ENCODE data around the gene MAPKAP1.

Gene MAPKAP1

DNA sequence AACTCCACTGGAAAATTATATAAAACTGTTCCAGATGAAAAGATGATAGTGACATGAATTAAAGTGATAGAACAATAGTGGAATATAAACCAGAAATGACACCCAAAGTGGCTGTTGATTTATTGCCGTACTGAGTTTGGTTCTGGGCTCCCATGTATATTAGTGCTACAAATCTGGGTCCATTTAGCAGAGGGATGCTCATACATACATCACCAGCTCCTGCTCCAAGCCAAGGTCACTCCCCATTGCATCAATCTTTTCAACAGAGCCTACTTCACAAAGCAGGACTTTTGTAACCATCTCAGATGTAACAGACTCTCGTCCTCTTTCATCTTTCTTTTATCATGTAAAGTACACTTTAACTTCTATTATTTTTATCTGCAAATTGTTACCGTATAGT lies 236.8 kb downstream of the MAPKAP1 start:
- TF ChIP-seq MYC (IDR thresholded peaks at IDR 0.05; ENCODE audit: low read depth, low read length) = no peak
- TF ChIP-seq, protein P1, sequence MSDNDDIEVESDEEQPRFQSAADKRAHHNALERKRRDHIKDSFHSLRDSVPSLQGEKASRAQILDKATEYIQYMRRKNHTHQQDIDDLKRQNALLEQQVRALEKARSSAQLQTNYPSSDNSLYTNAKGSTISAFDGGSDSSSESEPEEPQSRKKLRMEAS (IDR thresholded peaks at IDR 0.05; ENCODE audit: low read depth, low read length) = no peak
- TF ChIP-seq, protein P2, sequence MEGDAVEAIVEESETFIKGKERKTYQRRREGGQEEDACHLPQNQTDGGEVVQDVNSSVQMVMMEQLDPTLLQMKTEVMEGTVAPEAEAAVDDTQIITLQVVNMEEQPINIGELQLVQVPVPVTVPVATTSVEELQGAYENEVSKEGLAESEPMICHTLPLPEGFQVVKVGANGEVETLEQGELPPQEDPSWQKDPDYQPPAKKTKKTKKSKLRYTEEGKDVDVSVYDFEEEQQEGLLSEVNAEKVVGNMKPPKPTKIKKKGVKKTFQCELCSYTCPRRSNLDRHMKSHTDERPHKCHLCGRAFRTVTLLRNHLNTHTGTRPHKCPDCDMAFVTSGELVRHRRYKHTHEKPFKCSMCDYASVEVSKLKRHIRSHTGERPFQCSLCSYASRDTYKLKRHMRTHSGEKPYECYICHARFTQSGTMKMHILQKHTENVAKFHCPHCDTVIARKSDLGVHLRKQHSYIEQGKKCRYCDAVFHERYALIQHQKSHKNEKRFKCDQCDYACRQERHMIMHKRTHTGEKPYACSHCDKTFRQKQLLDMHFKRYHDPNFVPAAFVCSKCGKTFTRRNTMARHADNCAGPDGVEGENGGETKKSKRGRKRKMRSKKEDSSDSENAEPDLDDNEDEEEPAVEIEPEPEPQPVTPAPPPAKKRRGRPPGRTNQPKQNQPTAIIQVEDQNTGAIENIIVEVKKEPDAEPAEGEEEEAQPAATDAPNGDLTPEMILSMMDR (IDR thresholded peaks at IDR 0.05; ENCODE audit: low read depth, low read length) = no peak
- TF ChIP-seq POLR2A (IDR thresholded peaks at IDR 0.05; ENCODE audit: extremely low read depth, insufficient read length) = no peak
- H3K4me3 ChIP-seq (ENCODE audit: low read depth, low read length) = no peak overlapping the region

DNA sequence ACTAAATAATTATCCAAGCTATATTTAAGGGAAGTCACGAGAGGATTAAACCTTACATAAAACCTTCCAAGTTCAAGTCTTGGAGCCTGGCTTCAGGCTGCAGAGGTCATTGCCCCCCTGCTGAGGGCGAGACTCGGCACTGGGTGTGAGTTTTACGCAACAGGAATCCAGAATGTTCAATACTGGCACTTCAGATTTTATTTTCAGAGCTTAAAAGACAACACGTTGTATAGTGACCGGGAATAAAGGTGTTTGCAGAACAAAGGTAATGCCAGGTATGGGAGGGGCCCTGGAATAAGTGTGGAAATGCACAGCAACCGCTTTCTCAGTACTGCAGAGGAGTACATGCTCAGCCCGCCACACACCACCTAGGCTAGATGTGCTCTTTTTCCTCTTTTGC lies 238.4 kb downstream of the MAPKAP1 start:
- DNase-seq (ENCODE audit: low read depth) = no peak
- TF ChIP-seq MYC (IDR thresholded peaks at IDR 0.05; ENCODE audit: low read depth, low read length) (no peak), POLR2A (IDR thresholded peaks at IDR 0.05; ENCODE audit: extremely low read depth, insufficient read length) (no peak)
- TF ChIP-seq, protein P2 (IDR thresholded peaks at IDR 0.05; ENCODE audit: low read depth, low read length) = no peak
- TF ChIP-seq, protein P1 (IDR thresholded peaks at IDR 0.05; ENCODE audit: low read depth, low read length) = no peak
- H3K4me3 ChIP-seq (ENCODE audit: low read depth, low read length) = no peak overlapping the region

More for the DNA sequence above, 236.8 kb downstream of the MAPKAP1 start:
- no peak for DNase-seq (ENCODE audit: low read depth)

DNA sequence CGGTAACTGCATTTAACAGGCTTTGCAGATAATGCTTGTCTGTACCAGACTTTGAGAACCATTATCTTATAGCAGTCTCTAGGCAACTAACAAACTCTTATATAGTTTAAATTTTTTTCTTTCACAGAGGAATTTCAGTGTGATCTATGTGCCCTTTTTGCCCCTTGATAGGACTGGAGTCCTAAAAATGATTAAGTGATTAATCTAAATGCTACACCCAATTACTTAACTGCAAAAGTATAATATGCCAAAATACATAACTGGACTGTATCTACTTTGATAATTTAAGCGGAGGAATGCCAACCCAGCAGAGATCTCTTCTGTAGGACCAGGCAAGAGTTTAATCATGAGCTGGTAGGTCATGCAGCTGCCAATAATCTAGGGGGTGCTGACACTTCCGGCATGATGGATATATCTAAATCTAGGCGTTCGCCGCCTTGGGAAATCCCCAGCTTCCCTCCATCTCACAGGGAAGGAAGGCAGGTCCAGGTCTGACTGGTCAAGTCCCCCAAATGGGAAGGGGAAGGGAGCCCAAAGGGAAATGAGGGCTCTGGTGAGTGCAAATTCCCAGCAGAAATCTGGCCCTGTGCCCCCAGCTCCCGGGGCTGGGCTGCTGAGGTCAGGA lies 239.8 kb downstream of the MAPKAP1 start:
- H3K4me3 ChIP-seq (ENCODE audit: low read depth, low read length) = no peak overlapping the region
- DNase-seq (ENCODE audit: low read depth) = no peak
- no peak for TF ChIP-seq MYC (IDR thresholded peaks at IDR 0.05; ENCODE audit: low read depth, low read length)
- TF ChIP-seq, protein P1 (IDR thresholded peaks at IDR 0.05; ENCODE audit: low read depth, low read length) = no peak
- TF ChIP-seq, protein P2 (IDR thresholded peaks at IDR 0.05; ENCODE audit: low read depth, low read length) = no peak
- TF ChIP-seq POLR2A (IDR thresholded peaks at IDR 0.05; ENCODE audit: extremely low read depth, insufficient read length) = no peak

DNA sequence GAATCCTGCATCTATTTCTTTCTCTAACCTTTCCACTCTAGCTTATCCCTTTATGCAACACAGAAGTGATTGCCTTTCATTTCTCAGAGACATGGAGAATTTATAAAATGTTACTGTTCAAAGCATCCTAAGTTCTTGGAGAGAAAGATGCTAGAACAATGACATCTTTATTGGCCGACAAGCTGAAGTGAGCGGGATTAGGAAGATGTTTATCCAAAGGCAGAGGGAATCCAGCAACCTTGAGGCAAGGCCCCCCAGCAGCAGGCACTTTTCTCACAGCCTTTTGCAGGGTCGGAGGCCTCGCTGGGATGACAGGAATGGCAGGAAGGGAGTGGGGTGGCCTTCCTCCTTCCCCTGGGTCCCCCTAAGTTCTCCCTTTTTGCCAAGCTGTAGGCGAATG lies 240.6 kb downstream of the MAPKAP1 start:
- no peak for DNase-seq (ENCODE audit: low read depth)
- no peak overlapping the region for H3K4me3 ChIP-seq (ENCODE audit: low read depth, low read length)
- TF ChIP-seq, protein P1 (IDR thresholded peaks at IDR 0.05; ENCODE audit: low read depth, low read length) = no peak
- TF ChIP-seq, protein P2 (IDR thresholded peaks at IDR 0.05; ENCODE audit: low read depth, low read length) = no peak
- TF ChIP-seq MYC (IDR thresholded peaks at IDR 0.05; ENCODE audit: low read depth, low read length) (no peak), POLR2A (IDR thresholded peaks at IDR 0.05; ENCODE audit: extremely low read depth, insufficient read length) (no peak)

DNA sequence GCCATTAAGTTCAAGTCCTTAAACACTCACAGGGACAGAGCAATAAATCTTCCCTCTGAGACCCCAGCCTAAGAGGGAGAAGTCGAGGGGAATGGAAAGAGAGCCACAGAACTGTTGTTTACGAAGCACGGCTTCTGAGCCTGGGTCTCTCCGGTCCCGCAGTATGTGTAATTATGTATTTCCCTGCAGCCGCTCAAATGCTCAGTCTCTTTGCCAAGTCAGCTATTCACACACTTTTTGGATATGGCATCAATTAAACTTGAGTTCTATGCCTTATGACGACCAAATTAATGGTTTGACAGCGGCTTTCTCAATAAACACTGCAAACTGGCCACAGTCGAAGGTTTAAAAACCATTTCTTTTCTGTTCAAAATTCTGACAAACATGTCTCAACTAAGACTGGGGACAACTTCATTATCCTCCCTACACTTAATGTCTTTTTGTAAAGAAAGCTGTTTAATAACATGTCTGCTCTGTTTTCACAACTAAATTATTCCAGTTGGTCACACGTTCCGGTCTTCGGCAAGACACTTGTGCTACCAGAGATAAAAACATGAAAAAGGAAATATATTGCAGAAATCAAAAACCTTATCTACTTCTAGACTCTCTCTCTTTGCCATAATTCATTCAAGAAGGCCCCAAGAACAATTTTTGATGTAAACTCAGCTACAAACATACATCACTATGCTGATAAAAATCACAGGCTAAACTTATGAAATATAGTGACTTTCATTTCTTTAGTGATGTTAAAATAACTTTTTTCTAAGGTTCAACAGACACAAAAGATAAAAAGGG lies 242.2 kb downstream of the MAPKAP1 start:
- DNase-seq (ENCODE audit: low read depth) = no peak
- no peak overlapping the region for H3K4me3 ChIP-seq (ENCODE audit: low read depth, low read length)
- TF ChIP-seq POLR2A (IDR thresholded peaks at IDR 0.05; ENCODE audit: extremely low read depth, insufficient read length) (no peak), MYC (IDR thresholded peaks at IDR 0.05; ENCODE audit: low read depth, low read length) (no peak)
- TF ChIP-seq, protein P2 (IDR thresholded peaks at IDR 0.05; ENCODE audit: low read depth, low read length) = no peak
- TF ChIP-seq, protein P1 (IDR thresholded peaks at IDR 0.05; ENCODE audit: low read depth, low read length) = no peak

Data from NB4 (cell line).